LNCaP clone FGC (cell line): ENCODE data around the gene UGT1A10.

Experiments used
- DNase-seq: peaks from one replicate; pipeline ENCODE4 v3.0.0-alpha.2; 2011; ENCODE audit warnings: low read depth
- H3K4me3 ChIP-seq: 2 replicates; pipeline ENCODE4 v1.5.1; 2011; ENCODE audit warnings: mild to moderate bottlenecking, low read depth, low read length, control low read depth
- CTCF ChIP-seq: IDR thresholded peaks from 2 replicates; pipeline ENCODE4 v1.5.1; 2012; ENCODE audit warnings: mild to moderate bottlenecking; ENCODE audit not compliant: control insufficient read depth, insufficient read depth; ENCODE audit errors: extremely low read depth

The UGT1A10 gene

GRCh38 chr2:233817361-233817911 is 181.2 kb downstream of the UGT1A10 start:
- H3K4me3 ChIP-seq = no peak overlapping the region
- DNase-seq = no peak
- TF ChIP-seq CTCF = no peak

DNA sequence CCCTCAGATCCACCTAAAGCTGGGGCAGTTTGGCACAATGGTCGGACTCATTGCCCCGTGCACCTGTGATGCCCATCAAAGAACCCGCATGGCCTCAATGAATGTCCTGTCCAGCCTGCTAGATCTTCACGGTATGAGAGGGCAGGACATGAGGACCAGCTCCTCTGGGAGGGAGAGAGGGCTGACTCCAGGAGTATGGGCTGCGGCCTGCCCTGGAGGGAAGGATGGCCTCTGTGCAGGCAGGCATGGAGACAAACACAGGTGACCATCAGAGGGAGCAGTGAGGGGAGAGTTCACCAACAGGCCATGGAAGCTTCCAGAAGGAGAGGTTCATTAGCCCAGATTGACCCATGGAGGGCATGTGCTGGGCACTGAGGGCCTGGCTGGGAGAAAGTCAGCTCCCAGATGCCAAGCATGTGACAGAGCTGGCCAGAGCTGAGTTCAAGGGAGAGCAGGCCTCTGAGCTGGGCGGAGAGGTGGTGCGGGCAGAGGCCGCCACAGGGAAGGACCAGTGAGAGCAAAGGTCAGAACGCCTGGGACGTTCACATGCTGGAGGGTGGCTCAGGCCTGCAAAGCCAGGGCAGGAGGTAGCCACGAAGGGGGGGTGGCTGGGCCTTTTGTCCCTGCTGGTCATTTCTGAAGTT is 181.9 kb downstream of the UGT1A10 start:
- DNase-seq = no peak
- H3K4me3 ChIP-seq = no peak overlapping the region
- TF ChIP-seq CTCF = no peak

DNA sequence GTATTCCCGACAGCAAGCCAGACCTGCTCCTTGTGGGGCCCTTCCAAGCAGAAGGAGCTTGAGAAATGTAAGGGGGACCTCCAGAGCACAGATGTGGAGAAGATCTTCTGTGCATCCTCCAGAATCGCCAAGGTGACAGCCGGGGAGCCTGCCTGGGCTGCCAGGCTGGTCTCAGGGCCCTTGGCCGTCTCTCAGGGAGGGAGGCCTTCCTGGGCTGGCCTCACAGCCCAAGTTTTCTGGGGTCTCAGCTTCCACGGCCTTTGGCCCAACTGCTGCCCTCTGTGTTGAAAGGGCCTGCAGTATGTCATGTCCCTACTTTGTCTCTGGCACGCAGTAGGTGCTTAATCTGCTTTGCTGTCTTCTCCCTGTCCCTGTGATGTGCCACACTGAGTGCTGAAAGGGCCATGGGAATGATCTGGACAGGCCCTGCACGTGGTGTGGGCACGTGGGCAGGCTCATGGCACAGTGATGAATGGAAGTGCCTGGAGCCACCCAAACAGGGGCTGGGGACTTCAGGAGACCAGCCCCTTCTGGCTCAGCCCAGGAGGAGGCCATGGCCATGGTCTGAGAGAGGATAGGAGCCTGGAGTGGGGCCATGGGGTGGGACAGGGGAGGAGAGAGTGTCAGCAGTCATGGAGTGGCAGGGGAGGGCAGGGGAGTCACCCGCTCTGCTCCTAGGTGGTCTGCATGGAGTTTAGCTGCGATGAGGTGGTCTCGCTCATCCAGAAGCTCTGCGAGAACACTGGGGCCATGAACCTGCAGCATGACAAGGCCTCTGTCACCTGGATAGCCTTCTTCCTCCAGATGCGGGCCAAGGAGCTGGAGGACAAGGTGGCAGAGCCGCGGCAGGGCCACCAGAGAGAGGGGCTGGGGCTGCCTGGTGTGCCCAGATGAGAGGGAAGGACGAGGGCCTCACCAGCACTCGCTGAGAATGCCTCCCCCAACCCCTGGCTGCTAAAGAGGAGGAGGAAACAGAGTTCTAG is 182.7 kb downstream of the UGT1A10 start:
- DNase-seq = no peak
- TF ChIP-seq CTCF = no peak
- H3K4me3 ChIP-seq = no peak overlapping the region

- no peak overlapping the region for H3K4me3 ChIP-seq
- no peak for TF ChIP-seq CTCF
- DNase-seq = no peak
Observed at GRCh38 chr2:233819884-233820773, 183.9 kb downstream of the UGT1A10 start.

DNA sequence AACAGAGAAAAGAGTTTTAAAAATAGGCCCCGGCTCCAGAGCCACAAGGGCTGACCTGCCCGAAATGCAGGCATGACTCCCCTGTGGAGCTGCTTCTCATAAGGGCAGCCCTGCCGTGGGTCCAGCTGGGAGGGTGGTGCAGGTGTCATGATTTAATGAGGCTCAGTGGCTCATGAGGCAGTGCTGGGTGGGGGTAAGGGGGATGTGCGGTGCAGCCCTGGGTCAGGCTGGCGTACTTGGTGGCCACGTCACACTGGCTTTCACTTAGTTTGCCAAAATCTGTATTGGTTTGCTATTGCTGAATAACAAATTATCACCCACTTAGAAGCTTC is 184.5 kb downstream of the UGT1A10 start:
- TF ChIP-seq CTCF = no peak
- no peak for DNase-seq
- H3K4me3 ChIP-seq = no peak overlapping the region

- DNase-seq = no peak
- TF ChIP-seq CTCF = no peak
- no peak overlapping the region for H3K4me3 ChIP-seq
Observed at GRCh38 chr2:233821196-233821595, 184.9 kb downstream of the UGT1A10 start.
